HL-60 (cell line): ENCODE results near the gene ARID1B.

Experiments
- DNase-seq, 2 experiments: peaks; one replicate each; pipeline ENCODE4 v3.0.0-alpha.2; 2010 to 2020; ENCODE audit warnings: low read depth in 1 of 2, low spot score in 1 of 2
- H3K27ac ChIP-seq: fragments of 250-450 bp; sonication (Bioruptor Pico); replicated peaks from 2 replicates; pipeline ENCODE4 v1.5.1; 2020; ENCODE audit warnings: mild to moderate bottlenecking, moderate library complexity
- H3K27me3 ChIP-seq: fragments of 250-450 bp; sonication (Bioruptor Pico); 2 replicates; pipeline ENCODE4 v1.5.1; 2021; ENCODE audit warnings: mild to moderate bottlenecking, moderate library complexity; ENCODE audit not compliant: insufficient read depth, poor library complexity, severe bottlenecking
- H3K4me3 ChIP-seq: replicated peaks from 2 replicates; pipeline ENCODE4 v1.5.1; 2011; ENCODE audit warnings: mild to moderate bottlenecking, control low read depth, low read length; ENCODE audit not compliant: insufficient read depth
- GABPA ChIP-seq: IDR thresholded peaks from 2 replicates; pipeline ENCODE4 v1.6.1; 2012; ENCODE audit warnings: low read depth
- POLR2AphosphoS5 ChIP-seq: IDR thresholded peaks from 2 replicates; pipeline ENCODE4 v1.6.1; 2012; ENCODE audit warnings: low read depth
- SPI1 ChIP-seq: IDR thresholded peaks from 2 replicates; pipeline ENCODE4 v1.6.1; 2012; ENCODE audit warnings: low read depth, mild to moderate bottlenecking, borderline replicate concordance
- TF ChIP-seq, protein P1 (sequence below): IDR thresholded peaks from one replicate; pipeline ENCODE4 v1.5.1; 2011; ENCODE audit warnings: low read length, control low read depth, inconsistent platforms; ENCODE audit not compliant: insufficient read depth
- TF ChIP-seq, protein P2 (sequence below): IDR thresholded peaks from 2 replicates; pipeline ENCODE4 v1.6.1; 2012; ENCODE audit warnings: low read depth; ENCODE audit not compliant: insufficient replicate concordance

ARID1B gene

DNA sequence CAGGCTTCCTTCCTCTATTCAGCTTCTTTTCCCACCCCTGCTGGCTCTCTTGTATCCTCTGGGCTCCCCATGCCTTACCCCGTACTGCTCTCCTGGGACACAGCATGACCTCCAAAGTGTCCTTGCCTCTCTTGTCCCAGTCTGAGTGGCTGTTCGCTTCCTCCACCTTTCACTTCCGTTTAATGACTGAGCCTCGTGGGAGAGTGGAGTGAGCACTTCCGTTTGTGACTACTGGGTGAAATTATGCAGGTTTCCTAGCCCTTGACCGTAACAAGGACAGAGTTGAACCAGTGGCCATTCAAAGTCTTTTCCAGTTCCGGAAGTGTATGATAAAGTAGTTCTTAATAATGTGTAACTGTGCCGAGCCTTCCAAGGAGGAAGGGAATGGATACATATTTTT is 109.2 kb downstream of the ARID1B start:
- TF ChIP-seq POLR2AphosphoS5 (no peak), SPI1 (peak; percentile 78; the same call in 1 of the 2 replicates), GABPA (peak; percentile 76)
- TF ChIP-seq, protein P1, sequence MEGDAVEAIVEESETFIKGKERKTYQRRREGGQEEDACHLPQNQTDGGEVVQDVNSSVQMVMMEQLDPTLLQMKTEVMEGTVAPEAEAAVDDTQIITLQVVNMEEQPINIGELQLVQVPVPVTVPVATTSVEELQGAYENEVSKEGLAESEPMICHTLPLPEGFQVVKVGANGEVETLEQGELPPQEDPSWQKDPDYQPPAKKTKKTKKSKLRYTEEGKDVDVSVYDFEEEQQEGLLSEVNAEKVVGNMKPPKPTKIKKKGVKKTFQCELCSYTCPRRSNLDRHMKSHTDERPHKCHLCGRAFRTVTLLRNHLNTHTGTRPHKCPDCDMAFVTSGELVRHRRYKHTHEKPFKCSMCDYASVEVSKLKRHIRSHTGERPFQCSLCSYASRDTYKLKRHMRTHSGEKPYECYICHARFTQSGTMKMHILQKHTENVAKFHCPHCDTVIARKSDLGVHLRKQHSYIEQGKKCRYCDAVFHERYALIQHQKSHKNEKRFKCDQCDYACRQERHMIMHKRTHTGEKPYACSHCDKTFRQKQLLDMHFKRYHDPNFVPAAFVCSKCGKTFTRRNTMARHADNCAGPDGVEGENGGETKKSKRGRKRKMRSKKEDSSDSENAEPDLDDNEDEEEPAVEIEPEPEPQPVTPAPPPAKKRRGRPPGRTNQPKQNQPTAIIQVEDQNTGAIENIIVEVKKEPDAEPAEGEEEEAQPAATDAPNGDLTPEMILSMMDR, result no peak
- TF ChIP-seq, protein P2, sequence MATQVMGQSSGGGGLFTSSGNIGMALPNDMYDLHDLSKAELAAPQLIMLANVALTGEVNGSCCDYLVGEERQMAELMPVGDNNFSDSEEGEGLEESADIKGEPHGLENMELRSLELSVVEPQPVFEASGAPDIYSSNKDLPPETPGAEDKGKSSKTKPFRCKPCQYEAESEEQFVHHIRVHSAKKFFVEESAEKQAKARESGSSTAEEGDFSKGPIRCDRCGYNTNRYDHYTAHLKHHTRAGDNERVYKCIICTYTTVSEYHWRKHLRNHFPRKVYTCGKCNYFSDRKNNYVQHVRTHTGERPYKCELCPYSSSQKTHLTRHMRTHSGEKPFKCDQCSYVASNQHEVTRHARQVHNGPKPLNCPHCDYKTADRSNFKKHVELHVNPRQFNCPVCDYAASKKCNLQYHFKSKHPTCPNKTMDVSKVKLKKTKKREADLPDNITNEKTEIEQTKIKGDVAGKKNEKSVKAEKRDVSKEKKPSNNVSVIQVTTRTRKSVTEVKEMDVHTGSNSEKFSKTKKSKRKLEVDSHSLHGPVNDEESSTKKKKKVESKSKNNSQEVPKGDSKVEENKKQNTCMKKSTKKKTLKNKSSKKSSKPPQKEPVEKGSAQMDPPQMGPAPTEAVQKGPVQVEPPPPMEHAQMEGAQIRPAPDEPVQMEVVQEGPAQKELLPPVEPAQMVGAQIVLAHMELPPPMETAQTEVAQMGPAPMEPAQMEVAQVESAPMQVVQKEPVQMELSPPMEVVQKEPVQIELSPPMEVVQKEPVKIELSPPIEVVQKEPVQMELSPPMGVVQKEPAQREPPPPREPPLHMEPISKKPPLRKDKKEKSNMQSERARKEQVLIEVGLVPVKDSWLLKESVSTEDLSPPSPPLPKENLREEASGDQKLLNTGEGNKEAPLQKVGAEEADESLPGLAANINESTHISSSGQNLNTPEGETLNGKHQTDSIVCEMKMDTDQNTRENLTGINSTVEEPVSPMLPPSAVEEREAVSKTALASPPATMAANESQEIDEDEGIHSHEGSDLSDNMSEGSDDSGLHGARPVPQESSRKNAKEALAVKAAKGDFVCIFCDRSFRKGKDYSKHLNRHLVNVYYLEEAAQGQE, result no peak
- Histone ChIP-seq H3K27ac (peak overlapping the region; percentile 48), H3K4me3 (no peak overlapping the region), H3K27me3 (no peaks in the 10 kb centered on the region)
- peak; percentile 41 to 62 for DNase-seq

DNA sequence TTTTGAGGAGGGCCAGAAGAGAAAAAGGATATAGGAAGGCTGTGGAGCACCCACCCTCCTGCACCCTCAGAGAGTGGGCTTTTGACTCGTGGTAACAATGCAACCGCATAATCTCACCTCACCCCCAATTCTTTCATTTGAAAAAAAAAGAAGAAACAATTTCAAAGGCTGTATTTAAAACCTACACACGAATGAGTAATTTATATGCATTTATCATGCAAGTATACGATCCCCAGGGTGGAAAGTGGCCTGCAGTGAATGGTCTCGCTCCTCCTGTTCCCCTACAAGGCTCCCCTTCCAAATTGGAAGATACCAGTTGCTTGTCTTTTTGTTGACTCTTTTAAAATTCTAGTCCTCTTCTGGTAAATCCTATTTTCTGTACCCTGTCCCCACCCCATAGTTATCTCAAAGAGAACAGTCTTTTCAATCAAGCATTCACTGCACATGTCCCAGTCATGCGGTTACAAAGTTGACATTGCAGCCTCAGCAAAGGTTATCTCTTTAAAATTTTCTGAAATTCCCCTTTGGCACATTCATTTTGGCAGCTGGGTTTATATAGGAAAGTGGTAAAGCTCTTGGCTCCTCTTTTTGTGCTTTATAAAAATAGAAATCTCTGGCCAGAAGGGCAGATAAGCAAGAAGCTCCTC is 110.6 kb downstream of the ARID1B start:
- DNase-seq, result no peak
- TF ChIP-seq POLR2AphosphoS5, result no peak
- no peak for TF ChIP-seq SPI1
- no peak for TF ChIP-seq GABPA
- TF ChIP-seq, protein P1, result no peak
- TF ChIP-seq, protein P2, result no peak
- Histone ChIP-seq H3K27ac (no peak overlapping the region), H3K4me3 (no peak overlapping the region), H3K27me3 (no peaks in the 10 kb centered on the region)

DNA sequence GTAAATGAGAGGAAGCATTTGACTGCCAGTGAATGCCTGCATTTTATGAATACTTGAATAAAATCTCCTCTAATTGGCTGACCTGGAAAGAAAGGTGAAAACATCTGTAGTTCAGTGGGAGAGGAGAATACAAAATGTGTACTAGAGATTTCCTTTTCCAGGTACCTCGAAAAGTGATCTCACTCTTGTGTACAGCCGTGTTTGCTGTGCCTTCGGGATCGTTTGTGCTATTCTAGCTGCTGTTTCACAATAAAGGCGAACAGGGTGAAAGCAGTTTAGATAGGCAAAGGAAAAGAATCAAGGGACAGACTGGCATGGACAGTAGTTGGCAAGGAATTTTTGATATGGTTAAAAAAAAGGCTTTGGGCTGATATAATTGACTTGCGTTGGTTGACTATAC is 112.3 kb downstream of the ARID1B start:
- TF ChIP-seq SPI1 (no peak), GABPA (no peak), POLR2AphosphoS5 (no peak)
- TF ChIP-seq, protein P1, result no peak
- TF ChIP-seq, protein P2, result no peak
- DNase-seq, result no peak
- no peak overlapping the region for H3K4me3 ChIP-seq
- no peaks in the 10 kb centered on the region for H3K27me3 ChIP-seq
- no peak overlapping the region for H3K27ac ChIP-seq
